BE2C (cell line): ENCODE results near the gene CLASP1.

Experiments
- DNase-seq: peaks from one replicate; pipeline ENCODE4 v3.0.0-alpha.2; 2020
- H3K27me3 ChIP-seq: fragments of 250-450 bp; sonication (Bioruptor Pico); 2 replicates; pipeline ENCODE4 v1.5.1; 2020; ENCODE audit warnings: mild to moderate bottlenecking
- H3K36me3 ChIP-seq: fragments of 250-450 bp; sonication (Bioruptor Pico); 2 replicates; pipeline ENCODE4 v1.5.1; 2020; ENCODE audit warnings: mild to moderate bottlenecking
- H3K4me1 ChIP-seq: fragments of 250-450 bp; sonication (Bioruptor Pico); 2 replicates; pipeline ENCODE4 v1.5.1; 2020
- H3K4me3 ChIP-seq: 2 replicates; pipeline ENCODE4 v1.5.1; 2011; ENCODE audit warnings: low read depth, low read length
- H3K9me3 ChIP-seq: fragments of 250-450 bp; sonication (Bioruptor Pico); 2 replicates; pipeline ENCODE4 v1.5.1; 2020
- TF ChIP-seq, protein P1 (sequence below): IDR thresholded peaks from 2 replicates; pipeline ENCODE4 v1.5.1; 2012; ENCODE audit warnings: mild to moderate bottlenecking, low read depth, low read length

Gene CLASP1

DNA sequence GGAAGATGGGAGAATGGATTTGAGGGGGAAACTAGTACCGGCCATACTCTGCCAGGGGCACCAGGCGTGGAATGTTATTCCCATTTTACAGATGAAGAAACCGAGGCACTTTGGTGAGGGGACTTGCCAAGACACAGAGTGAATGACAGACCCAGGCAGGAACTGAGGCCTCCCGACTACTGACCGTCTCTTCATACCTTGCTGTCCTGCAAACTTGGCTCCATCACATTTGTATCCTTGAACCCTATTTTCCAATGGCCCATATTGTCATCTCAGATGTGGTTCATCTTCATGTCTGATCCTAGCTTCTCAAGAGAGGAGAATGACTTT is 358.0 kb downstream of the CLASP1 start:
- DNase-seq: no peak
- TF ChIP-seq, protein P1, sequence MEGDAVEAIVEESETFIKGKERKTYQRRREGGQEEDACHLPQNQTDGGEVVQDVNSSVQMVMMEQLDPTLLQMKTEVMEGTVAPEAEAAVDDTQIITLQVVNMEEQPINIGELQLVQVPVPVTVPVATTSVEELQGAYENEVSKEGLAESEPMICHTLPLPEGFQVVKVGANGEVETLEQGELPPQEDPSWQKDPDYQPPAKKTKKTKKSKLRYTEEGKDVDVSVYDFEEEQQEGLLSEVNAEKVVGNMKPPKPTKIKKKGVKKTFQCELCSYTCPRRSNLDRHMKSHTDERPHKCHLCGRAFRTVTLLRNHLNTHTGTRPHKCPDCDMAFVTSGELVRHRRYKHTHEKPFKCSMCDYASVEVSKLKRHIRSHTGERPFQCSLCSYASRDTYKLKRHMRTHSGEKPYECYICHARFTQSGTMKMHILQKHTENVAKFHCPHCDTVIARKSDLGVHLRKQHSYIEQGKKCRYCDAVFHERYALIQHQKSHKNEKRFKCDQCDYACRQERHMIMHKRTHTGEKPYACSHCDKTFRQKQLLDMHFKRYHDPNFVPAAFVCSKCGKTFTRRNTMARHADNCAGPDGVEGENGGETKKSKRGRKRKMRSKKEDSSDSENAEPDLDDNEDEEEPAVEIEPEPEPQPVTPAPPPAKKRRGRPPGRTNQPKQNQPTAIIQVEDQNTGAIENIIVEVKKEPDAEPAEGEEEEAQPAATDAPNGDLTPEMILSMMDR: no peak
- Histone ChIP-seq H3K4me1 (no peaks in the 10 kb centered on the region), H3K27me3 (no peaks in the 10 kb centered on the region), H3K4me3 (no peak overlapping the region), H3K36me3 (no peaks in the 10 kb centered on the region), H3K9me3 (no peaks in the 10 kb centered on the region)

DNA sequence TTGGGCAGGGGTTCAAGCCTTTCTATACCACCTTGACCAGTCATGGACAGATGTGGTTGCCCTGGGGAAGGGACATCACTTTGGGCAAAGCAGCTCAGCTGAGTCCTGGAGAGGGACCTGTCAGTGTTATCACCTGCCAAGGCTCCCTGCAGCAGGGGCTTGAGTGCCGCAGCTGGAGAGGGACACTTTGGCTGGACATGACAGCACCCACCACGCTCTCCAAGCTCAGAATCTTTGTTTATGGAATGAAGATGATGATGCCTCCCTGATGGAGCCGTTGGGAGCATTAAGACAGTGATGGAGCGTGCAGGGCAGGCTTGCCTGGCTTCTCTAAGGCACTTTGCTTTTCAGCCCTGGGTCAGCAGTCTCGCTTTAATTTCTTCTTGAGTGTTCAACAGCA is 360.0 kb downstream of the CLASP1 start:
- Histone ChIP-seq H3K27me3 (peaks cover 10% of the 10 kb centered on the region), H3K9me3 (no peaks in the 10 kb centered on the region), H3K36me3 (no peaks in the 10 kb centered on the region), H3K4me3 (no peak overlapping the region), H3K4me1 (no peaks in the 10 kb centered on the region)
- no peak for DNase-seq
- TF ChIP-seq, protein P1: no peak

DNA sequence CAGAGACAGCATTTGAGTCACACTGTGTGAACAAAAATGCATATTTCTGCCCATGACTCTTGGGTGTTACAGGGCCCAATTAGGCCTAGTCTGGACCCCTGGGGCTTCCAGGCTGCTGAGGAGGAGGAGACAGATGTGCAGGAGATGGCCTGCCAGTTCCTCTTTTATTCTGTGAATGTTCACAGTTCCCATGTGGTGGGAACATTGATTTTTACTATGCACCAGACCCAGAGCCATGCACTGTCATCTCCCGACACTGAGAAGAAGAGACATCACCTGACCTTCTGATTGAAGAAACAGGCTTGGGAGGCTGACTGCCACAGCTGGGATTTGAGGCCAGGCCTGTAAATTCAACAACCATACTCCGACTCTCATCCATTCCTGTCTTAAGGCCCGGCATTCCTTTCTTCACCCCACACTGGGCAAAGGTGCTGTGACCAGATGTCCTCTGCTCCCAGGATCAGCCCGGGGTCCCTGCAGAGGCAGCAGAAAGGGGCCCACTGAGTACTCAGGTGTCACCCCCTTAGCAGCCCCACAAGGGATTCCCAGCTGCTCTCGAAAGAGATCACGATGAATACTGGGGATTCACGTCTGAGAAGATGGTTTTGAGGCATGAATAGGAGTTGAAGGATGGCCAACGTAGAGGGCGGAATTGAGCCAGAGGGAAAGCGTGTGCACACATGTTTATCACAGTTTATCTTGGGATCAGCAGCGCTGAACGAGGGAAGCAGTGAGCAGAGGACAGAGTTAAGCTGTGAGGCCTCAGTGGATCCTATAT is 360.6 kb downstream of the CLASP1 start:
- no peak for DNase-seq
- H3K27me3 ChIP-seq: peaks cover 13% of the 10 kb centered on the region
- no peak overlapping the region for H3K4me3 ChIP-seq
- TF ChIP-seq, protein P1: no peak
- H3K9me3 ChIP-seq: no peaks in the 10 kb centered on the region
- H3K4me1 ChIP-seq: no peaks in the 10 kb centered on the region
- no peaks in the 10 kb centered on the region for H3K36me3 ChIP-seq

DNA sequence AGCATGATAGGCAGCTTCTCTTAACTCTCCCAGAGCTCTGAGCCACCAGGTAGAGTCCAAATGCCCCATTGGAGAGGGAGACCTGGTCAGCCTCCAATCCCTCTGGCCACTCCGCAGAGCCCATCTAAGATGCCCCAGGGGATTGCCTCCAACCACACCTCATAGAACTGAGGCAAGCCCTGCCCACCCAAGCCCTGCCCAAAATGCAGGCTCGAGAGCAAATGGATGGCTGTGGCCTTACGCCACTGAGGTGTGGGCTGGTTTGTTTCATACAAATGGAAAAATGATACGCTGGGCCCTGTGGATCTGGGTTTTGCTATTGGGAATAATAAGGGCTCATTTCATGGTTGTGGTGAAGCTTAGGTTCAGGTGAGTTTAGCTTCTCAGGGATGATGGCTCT is 361.3 kb downstream of the CLASP1 start:
- no peak for DNase-seq

More for the DNA sequence above, 361.3 kb downstream of the CLASP1 start:
- Histone ChIP-seq H3K27me3 (peaks cover 13% of the 10 kb centered on the region), H3K4me1 (no peaks in the 10 kb centered on the region), H3K9me3 (no peaks in the 10 kb centered on the region), H3K36me3 (no peaks in the 10 kb centered on the region), H3K4me3 (no peak overlapping the region)
- TF ChIP-seq, protein P1: no peak
